ENCODE measurements around the gene IKZF3.

- TF ChIP-seq CTCF (conservative IDR thresholded peaks at IDR 0.05 in 1 of 2, IDR thresholded peaks at IDR 0.05 in 1 of 2; ENCODE audit: extremely low read depth in 1 of 2, insufficient read depth in 1 of 2, low read depth in 1 of 2, low read length in 2 of 2) (no peak), EZH2 (IDR thresholded peaks at IDR 0.05; ENCODE audit: borderline replicate concordance, low read length) (no peak)
These were observed 40.8 kb upstream of the IKZF3 start for GRCh38 chr17:39904990-39905288.
